HG03378 (cell line): ENCODE results near the gene NEU1.
"Not testable (repeated sequence)": the region's sequence is repeated elsewhere in the genome, so short reads cannot be mapped to it uniquely, and the experiment has no call there.

Experiments
- ATAC-seq: cut with Tn5 transposase; IDR thresholded peaks from one replicate; pipeline ENCODE4 v1.9.1; 2021; ENCODE audit warnings: mild to moderate bottlenecking, moderate library complexity; ENCODE audit not compliant: unreplicated experiment

NEU1 gene

GRCh38 chr6:31875877-31876276, 13.3 kb upstream of the NEU1 start:
- no peak for ATAC-seq

- ATAC-seq: no peak
These were observed 12.4 kb upstream of the NEU1 start for GRCh38 chr6:31874836-31875572.

- ATAC-seq: no peak
These were observed 11.6 kb upstream of the NEU1 start for GRCh38 chr6:31874084-31874670.

- no peak for ATAC-seq
These were observed 8.5 kb upstream of the NEU1 start for GRCh38 chr6:31871046-31871659.

GRCh38 chr6:31870385-31870921, 7.8 kb upstream of the NEU1 start:
- ATAC-seq: no peak

GRCh38 chr6:31869343-31869742, 6.7 kb upstream of the NEU1 start:
- no peak for ATAC-seq

GRCh38 chr6:31868658-31868971, 6.0 kb upstream of the NEU1 start:
- ATAC-seq: not testable (repeated sequence)

- ATAC-seq: no peak
These were observed 2.8 kb upstream of the NEU1 start for GRCh38 chr6:31865205-31866118.

GRCh38 chr6:31864818-31865204, 2.2 kb upstream of the NEU1 start:
- no peak for ATAC-seq

- not testable (repeated sequence) for ATAC-seq
These were observed 1.5 kb upstream of the NEU1 start for GRCh38 chr6:31864123-31864562.

GRCh38 chr6:31861919-31862343, 690 bp downstream of the NEU1 start:
- no peak for ATAC-seq

- ATAC-seq: no peak
These were observed 1.5 kb downstream of the NEU1 start for GRCh38 chr6:31861150-31861549.

GRCh38 chr6:31860349-31860748, 2.3 kb downstream of the NEU1 start:
- ATAC-seq: no peak

- no peak for ATAC-seq
These were observed 2.7 kb downstream of the NEU1 start for GRCh38 chr6:31859923-31860322.

GRCh38 chr6:31858707-31859106, 3.9 kb downstream of the NEU1 start:
- ATAC-seq: no peak

GRCh38 chr6:31857774-31858173, 4.8 kb downstream of the NEU1 start:
- not testable (repeated sequence) for ATAC-seq

- not testable (repeated sequence) for ATAC-seq
These were observed 10.5 kb downstream of the NEU1 start for GRCh38 chr6:31851980-31852718.

GRCh38 chr6:31851485-31851832, 11.2 kb downstream of the NEU1 start:
- ATAC-seq: no peak

- no peak for ATAC-seq
These were observed 11.7 kb downstream of the NEU1 start for GRCh38 chr6:31850765-31851484.
